GM12878 (cell line): ENCODE results near the gene LRRC63.

ENCODE experiments used
- RAD21 ChIP-seq: IDR thresholded peaks from 2 replicates; pipeline ENCODE4 v1.6.1; 2011; ENCODE audit warnings: mild to moderate bottlenecking, low read depth, low read length, moderate library complexity; ENCODE audit not compliant: insufficient read depth
- RFX5 ChIP-seq: IDR thresholded peaks from 2 replicates; pipeline ENCODE4 v1.6.1; 2011; ENCODE audit warnings: low read depth, low read length, improper control_type of control experiment
- SMARCA5 ChIP-seq: fragments of 450-650 bp; IDR thresholded peaks from 2 replicates; pipeline ENCODE4 v1.6.1; 2017; ENCODE audit warnings: mild to moderate bottlenecking
- TAF1 ChIP-seq: IDR thresholded peaks from 2 replicates; pipeline ENCODE4 v1.6.1; 2011; ENCODE audit warnings: mild to moderate bottlenecking, low read depth, low read length, borderline replicate concordance
- TF ChIP-seq, protein P1 (sequence below), 3 experiments: IDR thresholded peaks in 2 of 3; conservative IDR thresholded peaks in 1 of 3; 2 replicates each; pipeline ENCODE4 v1.5.1; 2011; ENCODE audit warnings: low read depth in 3 of 3, low read length in 3 of 3, mild to moderate bottlenecking in 3 of 3, control low read depth in 2 of 3, moderate library complexity in 2 of 3, inconsistent platforms in 1 of 3, mixed read lengths in 1 of 3; ENCODE audit not compliant: control insufficient read depth in 2 of 3, insufficient read depth in 1 of 3; ENCODE audit errors: extremely low read depth in 1 of 3
- TF ChIP-seq, protein P2 (sequence below): IDR thresholded peaks from 2 replicates; pipeline ENCODE4 v1.6.1; 2012; ENCODE audit warnings: mild to moderate bottlenecking, low read depth, low read length

DNA sequence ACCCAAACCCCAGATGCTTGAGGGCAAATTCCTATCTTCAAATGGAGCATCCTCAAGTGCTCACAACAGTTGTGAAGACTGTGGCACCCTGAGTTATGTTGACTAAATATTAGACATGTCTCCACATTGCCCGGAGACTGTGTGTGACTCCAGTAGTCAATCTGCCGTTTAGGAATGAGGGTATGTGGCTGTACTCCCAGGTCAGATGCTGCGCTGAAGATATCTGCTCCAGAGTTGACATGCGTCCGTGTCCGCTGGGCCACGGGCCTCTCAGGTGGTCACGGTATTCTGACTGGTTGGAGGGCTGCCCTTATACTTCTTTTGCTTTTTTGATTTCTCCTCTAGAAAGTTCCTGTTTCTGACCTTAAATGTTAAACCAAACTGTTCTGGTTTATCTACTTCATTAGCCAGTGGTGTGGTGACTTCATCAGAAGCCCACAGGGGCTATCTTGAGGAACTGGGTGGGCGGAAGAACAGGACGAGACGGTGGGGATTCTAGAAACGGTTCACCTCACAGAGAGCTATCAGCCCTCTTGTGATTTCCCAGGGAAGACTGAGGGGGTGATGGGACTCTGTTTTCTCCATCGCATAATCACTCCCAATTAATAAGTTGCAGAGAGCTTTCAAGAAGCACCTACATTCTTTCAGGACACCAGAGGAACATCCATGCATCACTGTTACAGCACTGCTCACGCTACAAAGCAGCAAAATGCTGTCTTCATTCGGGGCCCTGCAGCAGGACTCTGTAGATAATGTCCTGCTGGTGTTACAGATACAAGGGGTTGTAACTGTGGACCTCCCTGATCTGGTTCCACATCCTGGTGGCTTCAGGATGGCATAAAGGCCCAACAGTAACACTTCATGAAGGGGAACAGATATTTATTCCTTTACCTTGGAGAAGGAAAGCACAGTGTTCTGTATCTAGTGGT lies 28.4 kb upstream of the LRRC63 start:
- TF ChIP-seq SMARCA5, result 0 out of 2 replicates have a peak, but pooled peaks have one; percentile 10
- TF ChIP-seq, protein P1, sequence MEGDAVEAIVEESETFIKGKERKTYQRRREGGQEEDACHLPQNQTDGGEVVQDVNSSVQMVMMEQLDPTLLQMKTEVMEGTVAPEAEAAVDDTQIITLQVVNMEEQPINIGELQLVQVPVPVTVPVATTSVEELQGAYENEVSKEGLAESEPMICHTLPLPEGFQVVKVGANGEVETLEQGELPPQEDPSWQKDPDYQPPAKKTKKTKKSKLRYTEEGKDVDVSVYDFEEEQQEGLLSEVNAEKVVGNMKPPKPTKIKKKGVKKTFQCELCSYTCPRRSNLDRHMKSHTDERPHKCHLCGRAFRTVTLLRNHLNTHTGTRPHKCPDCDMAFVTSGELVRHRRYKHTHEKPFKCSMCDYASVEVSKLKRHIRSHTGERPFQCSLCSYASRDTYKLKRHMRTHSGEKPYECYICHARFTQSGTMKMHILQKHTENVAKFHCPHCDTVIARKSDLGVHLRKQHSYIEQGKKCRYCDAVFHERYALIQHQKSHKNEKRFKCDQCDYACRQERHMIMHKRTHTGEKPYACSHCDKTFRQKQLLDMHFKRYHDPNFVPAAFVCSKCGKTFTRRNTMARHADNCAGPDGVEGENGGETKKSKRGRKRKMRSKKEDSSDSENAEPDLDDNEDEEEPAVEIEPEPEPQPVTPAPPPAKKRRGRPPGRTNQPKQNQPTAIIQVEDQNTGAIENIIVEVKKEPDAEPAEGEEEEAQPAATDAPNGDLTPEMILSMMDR (IDR thresholded peaks at IDR 0.05 in 2 of 3, conservative IDR thresholded peaks at IDR 0.05 in 1 of 3; ENCODE audit: control insufficient read depth in 2 of 3, extremely low read depth in 1 of 3, insufficient read depth in 1 of 3, low read depth in 3 of 3, low read length in 3 of 3), result no peak
- TF ChIP-seq RFX5, result no peak
- no peak for TF ChIP-seq RAD21
- TF ChIP-seq TAF1, result no peak
- TF ChIP-seq, protein P2, sequence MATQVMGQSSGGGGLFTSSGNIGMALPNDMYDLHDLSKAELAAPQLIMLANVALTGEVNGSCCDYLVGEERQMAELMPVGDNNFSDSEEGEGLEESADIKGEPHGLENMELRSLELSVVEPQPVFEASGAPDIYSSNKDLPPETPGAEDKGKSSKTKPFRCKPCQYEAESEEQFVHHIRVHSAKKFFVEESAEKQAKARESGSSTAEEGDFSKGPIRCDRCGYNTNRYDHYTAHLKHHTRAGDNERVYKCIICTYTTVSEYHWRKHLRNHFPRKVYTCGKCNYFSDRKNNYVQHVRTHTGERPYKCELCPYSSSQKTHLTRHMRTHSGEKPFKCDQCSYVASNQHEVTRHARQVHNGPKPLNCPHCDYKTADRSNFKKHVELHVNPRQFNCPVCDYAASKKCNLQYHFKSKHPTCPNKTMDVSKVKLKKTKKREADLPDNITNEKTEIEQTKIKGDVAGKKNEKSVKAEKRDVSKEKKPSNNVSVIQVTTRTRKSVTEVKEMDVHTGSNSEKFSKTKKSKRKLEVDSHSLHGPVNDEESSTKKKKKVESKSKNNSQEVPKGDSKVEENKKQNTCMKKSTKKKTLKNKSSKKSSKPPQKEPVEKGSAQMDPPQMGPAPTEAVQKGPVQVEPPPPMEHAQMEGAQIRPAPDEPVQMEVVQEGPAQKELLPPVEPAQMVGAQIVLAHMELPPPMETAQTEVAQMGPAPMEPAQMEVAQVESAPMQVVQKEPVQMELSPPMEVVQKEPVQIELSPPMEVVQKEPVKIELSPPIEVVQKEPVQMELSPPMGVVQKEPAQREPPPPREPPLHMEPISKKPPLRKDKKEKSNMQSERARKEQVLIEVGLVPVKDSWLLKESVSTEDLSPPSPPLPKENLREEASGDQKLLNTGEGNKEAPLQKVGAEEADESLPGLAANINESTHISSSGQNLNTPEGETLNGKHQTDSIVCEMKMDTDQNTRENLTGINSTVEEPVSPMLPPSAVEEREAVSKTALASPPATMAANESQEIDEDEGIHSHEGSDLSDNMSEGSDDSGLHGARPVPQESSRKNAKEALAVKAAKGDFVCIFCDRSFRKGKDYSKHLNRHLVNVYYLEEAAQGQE, result no peak
